ENCODE data around the gene CPNE6. TPM values are rescaled to one million over a fixed set of nuclear protein-coding genes. Genes with fewer than 3 reads are reported as not detected.

Gene CPNE6
- total RNA-seq, 2 donors from 2014 or later = not detected

GRCh38 chr14:24052656-24053547, 18.5 kb upstream of the CPNE6 start:
- H3K27ac ChIP-seq = no peak overlapping the region
- H3K36me3 ChIP-seq (replicated peaks in 1 of 2; ENCODE audit: insufficient read depth in 1 of 2, low read depth in 2 of 2) = no peaks in the 10 kb centered on the region
- H3K4me1 ChIP-seq = peaks cover 20% of the 10 kb centered on the region
- 57 to 63% methylated on average over 20 of the region's 20 CpGs for WGBS, 2 donors
- DNase-seq = no peak
- H3K4me3 ChIP-seq = no peak overlapping the region
- intact Hi-C loops (cut with DNase I) = loop anchor here (10.0 kb wide), 1 partner anchor 112 kb away; the partner anchor contains the start of gene IRF9
- no peak for ATAC-seq
- H3K9me3 ChIP-seq = no peaks in the 10 kb centered on the region
- TF ChIP-seq POLR2A (IDR thresholded peaks at IDR 0.05) = no peak
- no peak for TF ChIP-seq CTCF (IDR thresholded peaks at IDR 0.05)
- no peaks in the 10 kb centered on the region for H3K27me3 ChIP-seq

- H3K27me3 ChIP-seq = no peaks in the 10 kb centered on the region
- 69 to 78% methylated on average over 5 to 10 of the region's 10 CpGs for WGBS, 2 donors
- intact Hi-C loops (cut with DNase I) = loop anchor here (10.0 kb wide), 1 partner anchor 111 kb away; the partner anchor contains the start of gene IRF9
- no peak overlapping the region for H3K4me3 ChIP-seq
- no peaks in the 10 kb centered on the region for H3K9me3 ChIP-seq
- peaks cover 24% of the 10 kb centered on the region for H3K4me1 ChIP-seq
- ATAC-seq (no peak), DNase-seq (no peak)
- no peaks in the 10 kb centered on the region for H3K36me3 ChIP-seq (replicated peaks in 1 of 2; ENCODE audit: insufficient read depth in 1 of 2, low read depth in 2 of 2)
- no peak overlapping the region for H3K27ac ChIP-seq
- TF ChIP-seq CTCF (IDR thresholded peaks at IDR 0.05) (no peak), POLR2A (IDR thresholded peaks at IDR 0.05) (no peak)
These were observed 17.6 kb upstream of the CPNE6 start for GRCh38 chr14:24053548-24054323.

DNA sequence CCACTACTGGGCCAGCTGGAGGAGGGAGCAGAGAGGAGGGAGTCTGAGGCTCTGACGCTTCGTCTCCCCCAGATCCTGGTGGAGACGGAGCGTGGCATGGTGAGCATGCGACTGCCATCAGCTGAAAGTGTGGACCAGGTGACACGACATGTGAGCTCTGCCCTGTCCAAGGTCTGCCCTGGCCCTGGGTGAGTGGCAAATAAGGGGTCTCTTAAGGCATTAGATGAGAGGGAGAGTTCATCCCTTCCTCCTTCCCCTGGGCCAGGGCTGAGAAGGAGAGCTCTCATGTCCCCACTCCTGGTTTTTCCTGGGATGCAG, 17.1 kb upstream of the CPNE6 start:
- WGBS, 2 donors = 90 to 94% methylated on average over 6 of the region's 6 CpGs
- peaks cover 24% of the 10 kb centered on the region for H3K4me1 ChIP-seq
- H3K27ac ChIP-seq = no peak overlapping the region
- intact Hi-C loops (cut with DNase I) = loop anchor here (10.0 kb wide), 1 partner anchor 111 kb away; the partner anchor contains the start of gene IRF9
- no peaks in the 10 kb centered on the region for H3K27me3 ChIP-seq
- no peak for DNase-seq
- no peaks in the 10 kb centered on the region for H3K36me3 ChIP-seq (replicated peaks in 1 of 2; ENCODE audit: insufficient read depth in 1 of 2, low read depth in 2 of 2)
- no peak overlapping the region for H3K4me3 ChIP-seq
- no peak for TF ChIP-seq CTCF (IDR thresholded peaks at IDR 0.05)
- no peak for TF ChIP-seq POLR2A (IDR thresholded peaks at IDR 0.05)
- no peaks in the 10 kb centered on the region for H3K9me3 ChIP-seq
- no peak for ATAC-seq

DNA sequence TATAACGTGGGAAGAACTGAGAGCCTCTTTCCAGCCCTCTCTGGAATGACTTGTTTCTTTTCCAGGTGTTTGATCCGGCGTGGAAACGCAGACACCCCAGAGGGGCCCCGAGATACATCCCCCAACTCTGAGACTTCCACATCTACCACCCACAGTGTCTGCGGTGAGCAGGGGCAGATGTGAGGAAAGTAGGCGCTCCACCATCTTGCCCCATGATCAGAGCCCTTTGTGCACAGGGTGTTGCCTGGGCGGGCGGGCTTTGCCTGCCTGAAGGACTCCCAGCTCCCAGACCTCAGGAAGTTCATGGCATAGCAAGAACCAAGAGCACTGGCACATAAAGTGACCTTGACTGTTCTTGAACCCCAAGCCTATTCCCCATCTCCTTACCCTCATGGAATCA, 16.7 kb upstream of the CPNE6 start:
- H3K27ac ChIP-seq = no peak overlapping the region
- H3K4me1 ChIP-seq = peaks cover 24% of the 10 kb centered on the region
- intact Hi-C loops (cut with DNase I) = loop anchor here (5.0 to 10.0 kb wide), 2 partner anchors 53 to 110 kb away; partner anchors contain the start of gene IRF9
- H3K27me3 ChIP-seq = no peaks in the 10 kb centered on the region
- no peak overlapping the region for H3K4me3 ChIP-seq
- DNase-seq (no peak), ATAC-seq (no peak)
- WGBS, 2 donors = 92 to 94% methylated on average over 3 to 9 of the region's 9 CpGs
- TF ChIP-seq POLR2A (IDR thresholded peaks at IDR 0.05) = no peak
- no peak for TF ChIP-seq CTCF (IDR thresholded peaks at IDR 0.05)
- H3K36me3 ChIP-seq (replicated peaks in 1 of 2; ENCODE audit: insufficient read depth in 1 of 2, low read depth in 2 of 2) = no peaks in the 10 kb centered on the region
- no peaks in the 10 kb centered on the region for H3K9me3 ChIP-seq
